ENCODE results near the gene PFAS. TPM values are rescaled to one million over a fixed set of nuclear protein-coding genes. Genes with fewer than 3 reads are reported as not detected.
A peak's percentile ranks its signal among the peaks of the same experiment; 100 is the strongest.

Gene PFAS
- total RNA-seq, 1 donor from 2014 or later = 64.6 TPM

GRCh38 chr17:8254881-8255280, 5.8 kb downstream of the PFAS start:
- no peaks in the 10 kb centered on the region for H3K27me3 ChIP-seq
- H3F3A ChIP-seq (ENCODE audit: low read depth) = peaks cover 2% of the 10 kb centered on the region
- TF ChIP-seq CTCF (IDR thresholded peaks at IDR 0.05) (no peak), EZH2phosphoT487 (IDR thresholded peaks at IDR 0.05) (no peak), EZH2 (IDR thresholded peaks at IDR 0.05) (no peak)
- Mint-ChIP-seq H3K27me3 (ENCODE audit: insufficient read depth, low read depth) (peaks cover 2% of the 10 kb centered on the region), H3K36me3 (peaks cover 9% of the 10 kb centered on the region), H3K4me1 (peaks cover 9% of the 10 kb centered on the region), H3K27ac (no peak overlapping the region), H3K4me3 (no peak overlapping the region), H3K9me3 (no peaks in the 10 kb centered on the region)
- H3K4me1 ChIP-seq = peaks cover 8% of the 10 kb centered on the region
- H3K9ac ChIP-seq = no peak overlapping the region
- H3K79me2 ChIP-seq (ENCODE audit: low read depth) = peaks cover 40% of the 10 kb centered on the region
- no peak for DNase-seq (ENCODE audit: low spot score)
- peaks cover 4% of the 10 kb centered on the region for H3K36me3 ChIP-seq
- no peak overlapping the region for H3K27ac ChIP-seq
- no peak overlapping the region for H2AFZ ChIP-seq (replicated peaks)
- no peaks in the 10 kb centered on the region for H4K20me1 ChIP-seq (ENCODE audit: low read depth)
- no peak overlapping the region for H3K4me2 ChIP-seq
- H3K4me3 ChIP-seq = no peak overlapping the region
- no peaks in the 10 kb centered on the region for H3K9me3 ChIP-seq (ENCODE audit: low read depth)

- Histone ChIP-seq H4K20me1 (ENCODE audit: low read depth) (no peaks in the 10 kb centered on the region), H3K9me3 (ENCODE audit: low read depth) (no peaks in the 10 kb centered on the region), H3K4me3 (no peak overlapping the region), H3K4me2 (no peak overlapping the region), H3K36me3 (peaks cover 4% of the 10 kb centered on the region), H3K79me2 (ENCODE audit: low read depth) (peaks cover 34% of the 10 kb centered on the region), H3K4me1 (peaks cover 2% of the 10 kb centered on the region), H3F3A (ENCODE audit: low read depth) (no peaks in the 10 kb centered on the region), H2AFZ (replicated peaks) (no peak overlapping the region), H3K9ac (no peak overlapping the region), H3K27ac (no peak overlapping the region), H3K27me3 (no peaks in the 10 kb centered on the region)
- DNase-seq (ENCODE audit: low spot score) = no peak
- no peak overlapping the region for H3K27ac Mint-ChIP-seq
- H3K9me3 Mint-ChIP-seq = no peaks in the 10 kb centered on the region
- H3K27me3 Mint-ChIP-seq (ENCODE audit: insufficient read depth, low read depth) = peaks cover 2% of the 10 kb centered on the region
- TF ChIP-seq EZH2phosphoT487 (IDR thresholded peaks at IDR 0.05) (no peak), CTCF (IDR thresholded peaks at IDR 0.05) (no peak), EZH2 (IDR thresholded peaks at IDR 0.05) (no peak)
- H3K4me1 Mint-ChIP-seq = peaks cover 3% of the 10 kb centered on the region
- no peak overlapping the region for H3K4me3 Mint-ChIP-seq
- peaks cover 13% of the 10 kb centered on the region for H3K36me3 Mint-ChIP-seq
These were observed 6.4 kb downstream of the PFAS start for GRCh38 chr17:8255499-8255898.

GRCh38 chr17:8256291-8256690, 7.2 kb downstream of the PFAS start:
- Mint-ChIP-seq H3K27me3 (ENCODE audit: insufficient read depth, low read depth) (peaks cover 2% of the 10 kb centered on the region), H3K4me1 (no peaks in the 10 kb centered on the region), H3K4me3 (peak overlapping the region; percentile 63), H3K9me3 (no peaks in the 10 kb centered on the region), H3K36me3 (peaks cover 18% of the 10 kb centered on the region), H3K27ac (no peak overlapping the region)
- H3K36me3 ChIP-seq = peaks cover 4% of the 10 kb centered on the region
- H3F3A ChIP-seq (ENCODE audit: low read depth) = no peaks in the 10 kb centered on the region
- DNase-seq (ENCODE audit: low spot score) = no peak
- H3K9ac ChIP-seq = no peak overlapping the region
- no peaks in the 10 kb centered on the region for H3K9me3 ChIP-seq (ENCODE audit: low read depth)
- H3K4me1 ChIP-seq = no peaks in the 10 kb centered on the region
- no peaks in the 10 kb centered on the region for H3K27me3 ChIP-seq
- no peak for TF ChIP-seq EZH2 (IDR thresholded peaks at IDR 0.05)
- TF ChIP-seq CTCF (IDR thresholded peaks at IDR 0.05) = no peak
- no peak overlapping the region for H2AFZ ChIP-seq (replicated peaks)
- H4K20me1 ChIP-seq (ENCODE audit: low read depth) = no peaks in the 10 kb centered on the region
- no peak overlapping the region for H3K27ac ChIP-seq
- H3K79me2 ChIP-seq (ENCODE audit: low read depth) = peaks cover 26% of the 10 kb centered on the region
- H3K4me2 ChIP-seq = no peak overlapping the region
- no peak overlapping the region for H3K4me3 ChIP-seq

All from neural progenitor cell (in vitro differentiated cells).